Ovary (tissue), 9 donors: ENCODE data around the gene PITPNC1. TPM values are rescaled to one million over a fixed set of nuclear protein-coding genes. Genes with fewer than 3 reads are reported as not detected.

Experiments used
- DNase-seq, 5 donors: peaks; one replicate each; pipeline ENCODE4 v3.0.0-alpha.2; 2019 to 2020
- H3K27ac ChIP-seq, 2 donors: fragments of 200-600 bp; one replicate each; pipeline versions ENCODE4 v1.5.1 to v1.8.0; 2019 to 2022
- H3K27me3 ChIP-seq: fragments of 200-600 bp; one replicate; pipeline ENCODE4 v1.8.0; 2022
- H3K36me3 ChIP-seq: fragments of 200-600 bp; sonication (generic); one replicate; pipeline ENCODE4 v1.5.1; 2019
- H3K4me1 ChIP-seq: one replicate; pipeline ENCODE4 v1.8.1; 2013; ENCODE audit warnings: mild to moderate bottlenecking, moderate library complexity; ENCODE audit not compliant: insufficient read depth
- H3K4me3 ChIP-seq: fragments of 200-600 bp; sonication (generic); one replicate; pipeline ENCODE4 v1.5.1; 2017
- H3K9me3 ChIP-seq, 2 donors: fragments of 200-600 bp in 1 of 2; sonication (generic) in 1 of 2; one replicate each; pipeline versions ENCODE4 v1.5.1 to v1.8.1; 2013 to 2019; ENCODE audit warnings: mild to moderate bottlenecking in 1 of 2, moderate library complexity in 1 of 2
- CTCF ChIP-seq, 3 donors: fragments of 450-650 bp in 2 of 3; fragments of 200-600 bp in 1 of 3; IDR thresholded peaks; one replicate each; pipeline versions ENCODE4 v1.5.1 to v1.8.0; 2016 to 2022; ENCODE audit warnings: antibody characterized with exemption in 3 of 3, mild to moderate bottlenecking in 1 of 3
- EP300 ChIP-seq: sonication (generic); formaldehyde crosslinking; IDR thresholded peaks from one replicate; pipeline ENCODE4 v1.6.1; 2017; ENCODE audit warnings: antibody characterized with exemption
- POLR2A ChIP-seq: fragments of 450-650 bp; IDR thresholded peaks from one replicate; pipeline ENCODE4 v1.6.1; 2017; ENCODE audit warnings: antibody characterized with exemption, mild to moderate bottlenecking, moderate library complexity
- WGBS, 3 donors: extraction: QIAGEN DNeasy Blood & Tissue Kit in 1 of 3; methylation state at CpG; one replicate each; pipeline versions ENCODE4 v1.1.5 to v1.1.7; 2013 to 2017; 5-methylcytosine and 5-hydroxymethylcytosine counted together
- intact Hi-C, 4 donors: fragments of 100-400 bp; cut with DNase I; formaldehyde crosslinking; loops; one replicate each; pipeline versions ENCODE4 v1.11.0 to v1.15.1; 2022 to 2023
- polyA plus RNA-seq, 2 donors: library from polyadenylated mRNA; stranded (reverse); fragments of 200-250 nt in 1 of 2; fragments of 350-450 nt in 1 of 2; fragmentation: Illumina TruSeq in 1 of 2; extraction: RNeasy Lipid Tissue Mini Kit (QIAGEN cat#74804) in 1 of 2; gene quantifications; one replicate each; pipeline ENCODE4 v1.2.3, GENCODE V29; 2013 to 2014
- total RNA-seq, 7 donors: library from RNA; depleted of rRNA in 2 of 7; stranded (reverse); fragments of >200 nt in 2 of 7; fragmentation: NEBNext Ultra II Directional in 3 of 7; extraction: Animal tissue kit (Norgen Biotek cat#: 25700) in 3 of 7; gene quantifications; one replicate each; pipeline versions ENCODE4 v1.1.0 to v1.2.4, GENCODE V29; 2016 to 2023
- donor health status: DM: no; HTN: no; CAD: no; lungs with moderate emphysema.
- donor health status: DM: no; HTN: no; CAD: no.
- donor health status: Bipolar disorder and iron deficiency.
- donor health status: DM: yes; HTN: yes; CAD: no.
- donor health status: DM: no; HTN: no; CAD: no.
- donor health status: DM: yes; HTN: yes; CAD: no.

Gene PITPNC1
- total and polyA plus RNA-seq, 9 donors = 14.9 to 40.9 (median 23.8) TPM

GRCh38 chr17:67635681-67636080 lies 258.6 kb downstream of the PITPNC1 start:
- no peak for TF ChIP-seq POLR2A
- no peak for TF ChIP-seq CTCF (IDR thresholded peaks at IDR 0.05)
- TF ChIP-seq EP300 = no peak
- DNase-seq = no peak
- H3K4me1 ChIP-seq = peaks cover 15% of the 10 kb centered on the region
- H3K27me3 ChIP-seq = no peaks in the 10 kb centered on the region
- H3K27ac ChIP-seq = no peak overlapping the region
- H3K36me3 ChIP-seq = no peaks in the 10 kb centered on the region
- 60 to 74% (median 66%) methylated on average over 7 of the region's 7 CpGs for WGBS, 3 donors
- H3K9me3 ChIP-seq = no peaks in the 10 kb centered on the region
- intact Hi-C loops = no loop called here
- H3K4me3 ChIP-seq = no peak overlapping the region

- H3K36me3 ChIP-seq = no peaks in the 10 kb centered on the region
- H3K4me3 ChIP-seq = no peak overlapping the region
- no peak for DNase-seq
- intact Hi-C loops = no loop called here
- H3K4me1 ChIP-seq = peaks cover 18% of the 10 kb centered on the region
- H3K27ac ChIP-seq = no peak overlapping the region
- WGBS, 3 donors = 97% methylated on average over 8 of the region's 8 CpGs
- H3K9me3 ChIP-seq = no peaks in the 10 kb centered on the region
- TF ChIP-seq EP300 = no peak
- no peak for TF ChIP-seq POLR2A
- no peaks in the 10 kb centered on the region for H3K27me3 ChIP-seq
Observed at GRCh38 chr17:67636312-67636711, 259.2 kb downstream of the PITPNC1 start.

- 81 to 84% (median 84%) methylated on average over 13 of the region's 13 CpGs for WGBS, 3 donors
- Histone ChIP-seq H3K4me3 (no peak overlapping the region), H3K4me1 (peaks cover 19% of the 10 kb centered on the region), H3K36me3 (no peaks in the 10 kb centered on the region), H3K9me3 (no peaks in the 10 kb centered on the region), H3K27ac (peak overlapping the region in 1 of 2 donors; percentile 31), H3K27me3 (no peaks in the 10 kb centered on the region)
- intact Hi-C loops = no loop called here
- TF ChIP-seq POLR2A (no peak), CTCF (IDR thresholded peaks at IDR 0.05) (no peak), EP300 (no peak)
- DNase-seq = no peak
Observed at GRCh38 chr17:67636834-67637520, 259.9 kb downstream of the PITPNC1 start.

GRCh38 chr17:67637901-67638641 lies 261.0 kb downstream of the PITPNC1 start:
- H3K4me3 ChIP-seq = no peak overlapping the region
- peaks cover 23% of the 10 kb centered on the region for H3K4me1 ChIP-seq
- TF ChIP-seq POLR2A = no peak
- no peak for TF ChIP-seq EP300
- TF ChIP-seq CTCF (IDR thresholded peaks at IDR 0.05) = no peak
- H3K9me3 ChIP-seq = no peaks in the 10 kb centered on the region
- peak in 4 of 5 donors; percentile 33 to 54 (median 43) for DNase-seq
- WGBS, 3 donors = 48 to 60% (median 51%) methylated on average over 8 of the region's 8 CpGs
- intact Hi-C loops = no loop called here
- H3K36me3 ChIP-seq = no peaks in the 10 kb centered on the region
- H3K27ac ChIP-seq = peak overlapping the region in 1 of 2 donors; percentile 85
- H3K27me3 ChIP-seq = no peaks in the 10 kb centered on the region

- Histone ChIP-seq H3K36me3 (no peaks in the 10 kb centered on the region), H3K4me3 (no peak overlapping the region), H3K9me3 (no peaks in the 10 kb centered on the region), H3K27ac (peak overlapping the region in 1 of 2 donors; percentile 85), H3K4me1 (peaks cover 23% of the 10 kb centered on the region), H3K27me3 (no peaks in the 10 kb centered on the region)
- 71 to 79% (median 76%) methylated on average over 4 of the region's 4 CpGs for WGBS, 3 donors
- DNase-seq = peak in 1 of 5 donors; percentile 31
- intact Hi-C loops = no loop called here
- no peak for TF ChIP-seq EP300
- TF ChIP-seq CTCF (IDR thresholded peaks at IDR 0.05) = no peak
- no peak for TF ChIP-seq POLR2A
Observed at GRCh38 chr17:67638871-67639270, 261.8 kb downstream of the PITPNC1 start.
